ENCODE results near the gene RGS14.

Gene RGS14, protein sequence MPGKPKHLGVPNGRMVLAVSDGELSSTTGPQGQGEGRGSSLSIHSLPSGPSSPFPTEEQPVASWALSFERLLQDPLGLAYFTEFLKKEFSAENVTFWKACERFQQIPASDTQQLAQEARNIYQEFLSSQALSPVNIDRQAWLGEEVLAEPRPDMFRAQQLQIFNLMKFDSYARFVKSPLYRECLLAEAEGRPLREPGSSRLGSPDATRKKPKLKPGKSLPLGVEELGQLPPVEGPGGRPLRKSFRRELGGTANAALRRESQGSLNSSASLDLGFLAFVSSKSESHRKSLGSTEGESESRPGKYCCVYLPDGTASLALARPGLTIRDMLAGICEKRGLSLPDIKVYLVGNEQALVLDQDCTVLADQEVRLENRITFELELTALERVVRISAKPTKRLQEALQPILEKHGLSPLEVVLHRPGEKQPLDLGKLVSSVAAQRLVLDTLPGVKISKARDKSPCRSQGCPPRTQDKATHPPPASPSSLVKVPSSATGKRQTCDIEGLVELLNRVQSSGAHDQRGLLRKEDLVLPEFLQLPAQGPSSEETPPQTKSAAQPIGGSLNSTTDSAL

DNA sequence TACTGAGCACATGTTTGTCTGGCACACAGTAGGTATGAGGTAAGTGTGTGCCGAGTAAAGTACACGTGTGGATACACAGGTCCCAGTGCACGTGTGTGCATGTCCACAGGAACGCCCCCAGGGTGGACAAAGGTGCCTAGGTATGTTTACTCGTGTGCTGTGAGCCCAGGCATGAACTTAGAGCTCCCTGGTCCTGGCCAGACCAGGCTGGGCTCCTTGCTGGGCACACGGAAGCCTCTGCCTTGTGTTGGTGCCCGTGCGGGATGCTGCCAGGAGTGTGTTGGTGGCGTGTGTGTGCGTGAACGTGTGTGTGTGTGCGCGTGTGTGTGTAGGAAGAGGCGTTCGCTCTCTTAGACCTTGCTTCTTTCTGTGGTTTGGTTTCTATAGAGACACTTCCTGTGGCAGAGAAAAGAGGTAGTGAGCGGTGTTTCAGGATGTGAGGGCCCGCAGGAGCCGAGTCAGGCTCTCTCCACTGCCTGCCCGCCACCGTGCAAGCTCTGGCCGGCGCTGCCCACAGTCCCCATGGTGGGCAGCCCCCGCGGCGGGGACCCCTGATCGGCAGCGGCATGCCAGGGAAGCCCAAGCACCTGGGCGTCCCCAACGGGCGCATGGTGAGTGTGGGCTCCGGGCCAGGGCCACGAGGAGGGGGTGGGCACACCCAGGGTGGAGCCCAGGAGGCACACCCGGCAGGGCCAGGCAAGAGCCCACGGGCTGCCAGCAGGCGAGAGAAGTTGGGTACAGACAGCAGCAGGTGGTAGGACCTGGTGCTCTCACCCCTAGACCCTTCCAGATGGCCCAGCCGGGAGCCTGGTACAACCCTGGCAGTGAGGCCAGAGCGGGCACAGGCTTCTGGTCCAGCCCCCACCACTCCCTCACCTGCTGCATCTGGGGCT is at the start of gene RGS14:
Gene RGS14, plus strand, starts transcription at position 466 of the 893 bp plus-strand sequence. Its CDS starts 101 bp downstream, at position 567.
- FAIRE-seq (peak; percentile 94), DNase-seq (ENCODE audit: insufficient read length, low spot score) (peak; percentile 93)

DNA sequence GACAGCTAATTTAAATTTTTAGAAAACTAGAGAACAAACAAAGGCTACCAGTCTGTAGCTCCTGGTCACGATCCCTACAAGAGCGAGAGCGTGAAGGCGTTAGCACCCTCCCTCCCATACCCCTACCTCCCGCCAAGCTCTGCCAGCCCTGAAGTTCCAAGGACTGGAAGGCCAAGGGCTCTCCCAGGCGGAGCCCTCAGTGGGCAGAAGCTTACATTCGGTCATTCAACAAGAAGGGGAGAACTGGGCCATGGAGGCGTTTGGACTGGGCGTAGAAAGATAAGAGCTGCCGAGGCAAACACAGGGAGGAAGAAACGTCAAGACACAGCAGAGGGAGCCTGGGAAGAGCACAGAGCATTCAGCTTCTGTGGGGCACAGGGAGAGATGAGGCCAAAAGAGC is 49.0 kb upstream of the RGS14 start:
- no peak for DNase-seq (ENCODE audit: insufficient read length, low spot score)
- FAIRE-seq, result no peak

DNA sequence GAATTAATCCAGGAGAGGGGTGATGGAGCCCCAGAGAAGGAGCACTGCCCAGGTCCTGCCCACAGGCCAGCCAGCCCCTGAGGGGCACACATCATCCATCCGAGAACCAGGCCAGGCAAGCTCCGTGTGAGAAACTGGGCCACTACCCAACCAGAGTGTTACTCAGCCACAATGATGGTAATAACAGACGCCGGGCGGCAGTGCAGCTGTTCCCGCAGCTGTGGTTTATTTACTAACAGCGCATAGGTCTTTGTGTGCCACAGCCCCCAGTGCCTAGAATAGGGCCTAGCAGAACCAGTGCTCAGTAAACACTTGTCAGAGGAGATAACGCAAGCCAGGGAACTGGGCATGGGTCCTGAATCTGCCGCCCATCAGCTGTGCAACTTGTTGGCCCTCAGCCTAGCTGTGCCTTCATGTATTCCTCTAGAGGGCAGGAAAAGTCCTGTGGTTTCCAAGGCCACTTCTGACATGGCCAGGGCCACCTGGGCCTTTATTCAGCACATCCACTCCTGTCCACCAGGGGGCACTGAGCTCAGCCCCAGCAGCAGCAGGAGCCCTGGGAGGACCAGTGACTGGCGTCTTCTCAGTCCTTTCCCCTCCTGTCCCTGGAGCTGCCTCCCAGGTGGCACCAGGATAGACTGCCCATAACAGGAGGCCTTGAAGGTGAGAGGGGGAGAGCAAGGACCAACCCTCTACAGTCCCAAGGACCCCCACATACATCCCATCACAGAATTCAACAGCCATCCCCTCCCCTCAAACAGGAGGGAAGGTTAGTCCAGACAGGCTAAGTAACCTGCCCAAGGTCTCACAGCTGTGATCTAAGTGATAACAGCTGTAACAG is 48.2 kb upstream of the RGS14 start:
- DNase-seq (ENCODE audit: insufficient read length, low spot score), result no peak

DNA sequence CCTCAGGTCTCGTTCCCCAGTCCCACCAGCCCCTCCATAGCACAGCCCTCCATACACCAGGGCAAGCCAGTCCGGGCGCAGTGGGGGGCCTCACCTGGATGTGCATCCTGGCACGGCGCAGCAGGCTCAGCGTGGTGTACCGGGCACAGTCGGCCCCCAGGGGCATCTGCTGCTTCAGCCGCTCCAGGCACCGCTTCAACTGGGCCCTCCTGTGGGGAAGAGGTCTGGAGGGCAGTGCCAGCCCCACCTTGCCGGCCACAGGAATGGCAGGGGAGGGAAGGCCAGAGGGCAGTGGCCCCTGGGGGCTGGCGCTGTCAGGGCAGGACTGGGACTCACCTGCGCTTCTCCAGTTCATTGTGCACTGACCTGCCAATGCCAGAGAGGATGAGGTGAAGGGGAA is 47.4 kb upstream of the RGS14 start:
- DNase-seq (ENCODE audit: insufficient read length, low spot score) (no peak), FAIRE-seq (no peak)

More for the DNA sequence above, 48.2 kb upstream of the RGS14 start:
- FAIRE-seq, result peak; percentile 92

DNA sequence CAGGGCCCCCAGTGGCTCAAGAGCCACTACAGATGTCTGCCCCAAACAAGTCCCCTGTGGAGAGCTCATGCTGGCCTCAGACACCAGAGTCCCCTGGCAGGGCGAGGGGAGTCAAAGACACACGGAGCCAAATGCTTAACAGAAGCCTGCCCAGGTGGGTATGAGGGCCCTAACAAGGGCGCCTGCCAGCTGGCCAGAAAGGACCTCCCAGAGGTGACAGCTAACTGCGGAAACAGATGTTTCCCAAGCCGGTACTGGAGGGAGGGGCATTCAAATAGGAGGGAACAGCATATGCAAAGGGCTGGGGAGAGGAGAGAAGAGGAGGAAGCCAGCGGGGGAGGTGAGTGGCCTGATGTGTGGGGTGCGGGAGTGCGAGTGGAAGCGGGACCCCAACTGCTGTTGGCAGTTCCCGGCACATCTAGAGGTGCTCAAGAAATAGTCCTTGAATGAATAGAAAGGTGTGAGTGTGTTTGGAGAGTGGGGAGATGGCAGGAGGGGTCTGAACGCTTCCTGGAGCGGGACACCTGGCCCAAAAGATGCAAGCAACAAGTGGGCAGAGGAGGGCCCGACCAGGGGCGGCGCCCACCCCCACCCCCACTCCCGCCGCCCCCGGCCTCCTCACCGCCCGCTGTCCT is 46.9 kb upstream of the RGS14 start:
- DNase-seq (ENCODE audit: insufficient read length, low spot score) (peak; percentile 56), FAIRE-seq (peak; percentile 96)

DNA sequence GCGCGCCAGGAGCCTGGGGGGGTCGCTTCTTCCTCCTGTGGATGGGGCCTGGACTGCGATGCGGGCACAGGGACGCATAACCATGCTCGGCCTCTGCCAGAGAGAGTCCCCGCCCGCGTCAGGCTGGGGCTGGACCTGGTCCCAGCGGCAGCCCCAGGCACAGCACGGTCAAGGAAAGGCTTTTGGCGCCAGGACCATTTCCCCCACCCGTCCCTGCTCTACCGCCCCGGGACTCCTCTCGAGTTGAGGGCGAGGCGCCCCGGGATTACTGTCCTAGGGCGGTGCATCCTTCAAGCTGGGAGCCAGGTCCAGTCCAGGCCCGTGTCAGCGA is 46.4 kb upstream of the RGS14 start:
- DNase-seq (ENCODE audit: insufficient read length, low spot score), result no peak
- no peak for FAIRE-seq

DNA sequence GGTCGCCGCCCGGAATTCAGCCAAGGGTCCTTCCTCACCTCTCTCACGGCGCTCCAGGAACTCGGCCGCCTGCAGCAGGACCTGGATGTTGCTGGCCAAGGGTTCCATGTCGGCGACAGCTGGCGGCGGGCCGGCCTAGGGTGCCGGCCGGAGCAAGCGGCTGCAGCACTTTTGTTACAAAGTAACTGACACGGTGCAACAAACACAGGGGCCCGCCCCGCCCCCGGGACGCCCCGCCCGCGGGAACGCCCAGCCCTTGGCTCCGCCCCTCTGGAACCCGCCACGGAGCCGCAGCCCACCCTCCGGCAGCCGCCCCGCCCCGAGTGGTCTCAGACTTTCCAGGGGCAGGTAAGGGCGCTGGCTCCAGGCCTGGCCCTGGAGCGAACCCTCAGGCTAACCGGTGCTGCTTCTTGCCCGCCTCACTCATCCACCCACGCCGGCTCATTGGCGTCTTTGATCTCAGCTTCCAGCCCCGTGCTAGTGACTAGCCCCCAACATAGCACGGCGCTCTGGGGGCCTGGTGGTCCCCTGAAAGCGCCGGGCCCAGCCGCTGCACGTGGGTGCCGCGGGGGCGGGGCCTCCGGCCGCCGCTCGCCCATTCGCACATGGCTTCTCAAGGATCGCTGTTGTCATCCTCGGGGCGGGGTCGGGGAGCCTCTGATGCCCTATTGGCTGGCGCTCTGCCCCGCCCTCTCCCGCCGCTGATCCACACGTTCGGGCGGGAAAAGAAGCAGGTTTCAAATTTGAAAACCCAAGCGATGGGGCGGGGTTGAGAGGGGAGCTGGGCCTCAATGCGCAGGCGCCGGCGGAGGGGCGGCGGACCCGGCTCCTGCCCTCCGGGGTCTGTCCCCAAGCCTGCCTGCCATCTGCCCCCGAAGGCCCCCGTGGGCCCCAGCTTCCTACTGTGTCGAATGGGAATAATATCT is 45.7 kb upstream of the RGS14 start, which contains the start of gene MXD3:
Gene MXD3, minus strand, starts transcription at position 176 of the 926 bp plus-strand sequence. Its CDS starts 68 bp downstream, at position 108.
- peak; percentile 97 for FAIRE-seq
- peak; percentile 82 for DNase-seq (ENCODE audit: insufficient read length, low spot score)

DNA sequence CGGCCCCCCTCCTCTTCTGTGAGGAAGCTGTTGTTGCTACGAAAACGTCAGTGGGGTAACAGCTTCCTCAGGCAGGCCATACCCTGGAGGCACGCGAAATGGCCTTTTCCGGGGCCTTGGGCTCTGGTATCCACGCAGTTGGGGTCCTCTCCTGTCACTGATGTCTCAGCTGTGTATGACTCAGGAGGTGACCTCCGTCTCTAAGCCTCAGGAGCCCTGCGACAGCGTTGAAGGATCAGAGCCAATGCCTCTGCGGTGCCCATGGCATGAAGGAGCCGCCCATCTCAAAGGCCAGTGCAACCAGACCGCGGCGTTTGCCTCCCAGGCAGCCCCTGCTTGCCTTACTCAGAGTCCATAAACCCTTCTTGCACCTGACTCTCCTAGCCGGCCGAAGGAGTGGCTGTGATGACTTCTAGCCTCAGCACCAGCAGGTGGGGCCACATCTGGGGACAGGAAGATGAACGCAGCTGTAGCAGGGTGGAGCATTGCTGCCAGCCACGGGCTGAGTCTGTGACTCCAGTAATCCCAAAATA is 45.0 kb upstream of the RGS14 start:
- FAIRE-seq, result peak; percentile 85

DNA sequence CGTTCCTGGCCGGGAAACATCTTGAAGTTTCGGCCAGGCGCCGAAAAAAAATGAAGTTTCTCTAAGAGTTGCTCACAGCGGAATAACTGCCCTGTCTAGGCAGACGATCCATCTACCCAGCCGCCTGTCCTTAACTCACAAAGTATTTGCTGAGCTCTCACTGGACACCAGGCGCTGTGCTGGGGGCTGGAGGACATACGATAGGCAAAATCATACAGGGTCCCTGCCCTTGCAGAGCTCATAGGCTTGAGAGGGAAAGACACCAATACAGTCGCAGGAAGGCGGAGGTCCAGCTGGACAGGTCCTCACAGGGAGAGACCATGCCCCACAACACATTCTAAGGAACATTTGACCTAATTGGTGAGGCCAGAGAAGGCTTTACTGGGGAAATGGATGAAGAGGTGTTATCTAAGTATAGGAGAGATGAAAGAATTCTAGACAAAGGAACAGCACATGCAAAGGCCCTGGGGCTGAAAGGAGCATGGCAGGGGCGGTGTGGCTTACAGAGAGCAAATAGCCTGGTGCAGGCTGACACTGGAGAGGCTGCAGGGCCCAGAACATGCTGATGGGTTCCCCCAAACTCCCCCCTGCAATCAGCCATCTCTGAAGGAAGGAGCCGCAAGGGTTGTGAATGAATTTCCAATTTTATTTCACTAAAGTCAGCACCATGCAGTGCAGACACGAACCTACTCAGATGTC is 44.0 kb upstream of the RGS14 start:
- DNase-seq (ENCODE audit: insufficient read length, low spot score) (no peak), FAIRE-seq (no peak)

More for the DNA sequence above, 45.0 kb upstream of the RGS14 start:
- peak; percentile 56 for DNase-seq (ENCODE audit: insufficient read length, low spot score)

DNA sequence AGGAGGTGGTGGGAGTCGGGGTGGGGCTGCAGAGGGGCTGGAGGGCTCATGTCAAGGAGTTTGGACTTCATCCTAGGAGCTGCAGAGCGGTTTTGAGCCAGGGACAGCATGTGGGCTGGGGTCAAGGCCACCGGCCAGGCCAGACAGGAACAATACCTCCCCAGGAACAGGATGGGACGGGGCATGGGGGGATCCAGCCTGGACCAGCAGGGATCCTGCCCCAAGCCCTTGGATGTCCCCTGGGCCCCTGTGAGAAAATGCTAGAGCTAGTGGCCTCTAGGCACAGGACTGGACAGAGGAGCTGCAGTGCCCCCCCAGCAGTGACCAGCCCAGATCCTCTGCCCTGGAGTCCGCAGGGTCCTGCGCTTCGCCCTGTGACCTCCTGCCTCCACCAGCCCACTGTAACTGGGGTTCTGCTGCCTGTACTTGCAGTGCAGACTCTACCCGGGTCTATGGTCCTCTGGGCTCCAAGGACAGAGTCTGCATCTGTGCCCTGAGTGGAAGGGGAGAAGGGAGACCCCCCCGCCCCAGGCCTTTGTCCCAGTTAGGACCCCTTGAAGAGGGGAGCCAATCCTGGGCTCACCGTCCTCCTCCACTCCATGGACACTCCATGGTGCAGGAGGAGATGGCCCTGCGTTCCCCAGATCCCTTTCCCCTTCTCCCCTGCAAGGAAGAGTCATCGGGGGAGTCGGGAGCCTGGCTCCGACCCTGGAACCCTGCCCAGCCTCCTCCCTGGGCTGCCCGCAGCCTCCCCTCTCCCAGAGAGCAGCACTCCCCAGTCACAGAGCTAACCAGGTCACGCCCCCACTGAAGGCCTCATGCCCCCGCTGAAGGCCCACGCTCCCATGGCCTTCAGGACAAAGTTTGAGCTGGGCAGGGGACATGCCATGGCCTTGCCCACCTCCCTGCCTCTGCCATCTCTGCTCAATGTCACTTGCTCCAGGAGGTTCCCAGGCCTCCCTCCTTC is 43.1 kb upstream of the RGS14 start:
- FAIRE-seq (no peak), DNase-seq (ENCODE audit: insufficient read length, low spot score) (no peak)

DNA sequence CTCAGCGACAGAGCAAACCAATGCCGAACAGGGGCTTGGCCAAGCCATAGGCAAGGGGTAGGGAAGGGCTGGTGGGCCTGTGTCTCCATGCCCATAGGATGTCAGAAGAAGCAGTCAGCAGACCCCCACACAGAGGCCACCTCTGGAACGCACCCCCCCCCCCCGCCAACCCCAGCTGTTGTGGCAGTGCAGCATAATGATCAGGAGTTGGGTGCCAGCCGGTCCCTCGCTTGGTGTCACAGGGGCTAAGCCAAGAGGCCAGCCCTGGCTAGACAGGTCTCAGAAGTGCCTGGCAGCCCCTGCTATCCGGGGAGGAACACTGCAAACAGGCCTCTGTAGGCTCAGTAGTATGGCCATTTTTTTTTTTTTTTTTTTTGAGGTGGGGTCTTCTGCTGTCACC is 42.3 kb upstream of the RGS14 start:
- FAIRE-seq (no peak), DNase-seq (ENCODE audit: insufficient read length, low spot score) (no peak)

DNA sequence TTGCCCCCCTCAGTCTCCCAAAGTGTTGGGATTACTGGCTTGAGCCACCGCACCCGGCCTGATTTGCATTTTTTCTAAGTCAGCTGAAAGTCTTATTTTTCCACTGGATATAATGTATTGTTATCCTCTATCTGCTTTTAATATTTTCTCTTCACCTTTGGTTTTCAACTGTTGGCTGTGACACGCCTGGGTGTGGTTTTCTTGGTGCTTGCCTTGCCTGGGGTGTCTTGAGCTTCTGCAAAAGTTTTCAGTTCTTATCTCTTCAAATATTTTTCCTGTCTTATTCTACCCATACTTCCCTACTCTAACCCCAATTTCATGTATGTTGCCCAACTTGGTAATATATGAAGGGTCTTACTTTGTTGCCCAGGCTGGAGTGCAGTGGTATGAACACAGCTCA is 41.7 kb upstream of the RGS14 start:
- DNase-seq (ENCODE audit: insufficient read length, low spot score) (no peak), FAIRE-seq (no peak)

DNA sequence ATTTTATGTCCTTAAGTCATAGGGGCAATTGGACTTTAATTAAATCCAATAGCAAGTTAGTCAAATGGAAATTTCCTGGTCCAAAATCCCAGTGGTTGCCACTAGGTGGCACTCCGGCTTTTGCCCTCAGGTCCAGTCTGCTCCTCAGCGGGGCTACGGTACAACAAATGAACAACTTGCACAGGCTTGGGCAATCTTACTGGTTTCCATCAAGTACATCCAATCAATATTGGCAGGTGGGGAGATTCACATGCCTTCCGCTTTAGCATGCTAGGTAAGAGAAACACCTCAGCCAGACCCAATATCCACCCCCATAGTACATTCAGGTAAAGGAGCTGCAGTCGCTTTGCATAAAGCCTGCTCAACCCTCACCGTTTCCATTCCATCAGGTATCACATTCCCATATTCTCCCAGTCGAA is 39.8 kb upstream of the RGS14 start:
- no peak for DNase-seq (ENCODE audit: insufficient read length, low spot score)
- FAIRE-seq, result peak; percentile 90

DNA sequence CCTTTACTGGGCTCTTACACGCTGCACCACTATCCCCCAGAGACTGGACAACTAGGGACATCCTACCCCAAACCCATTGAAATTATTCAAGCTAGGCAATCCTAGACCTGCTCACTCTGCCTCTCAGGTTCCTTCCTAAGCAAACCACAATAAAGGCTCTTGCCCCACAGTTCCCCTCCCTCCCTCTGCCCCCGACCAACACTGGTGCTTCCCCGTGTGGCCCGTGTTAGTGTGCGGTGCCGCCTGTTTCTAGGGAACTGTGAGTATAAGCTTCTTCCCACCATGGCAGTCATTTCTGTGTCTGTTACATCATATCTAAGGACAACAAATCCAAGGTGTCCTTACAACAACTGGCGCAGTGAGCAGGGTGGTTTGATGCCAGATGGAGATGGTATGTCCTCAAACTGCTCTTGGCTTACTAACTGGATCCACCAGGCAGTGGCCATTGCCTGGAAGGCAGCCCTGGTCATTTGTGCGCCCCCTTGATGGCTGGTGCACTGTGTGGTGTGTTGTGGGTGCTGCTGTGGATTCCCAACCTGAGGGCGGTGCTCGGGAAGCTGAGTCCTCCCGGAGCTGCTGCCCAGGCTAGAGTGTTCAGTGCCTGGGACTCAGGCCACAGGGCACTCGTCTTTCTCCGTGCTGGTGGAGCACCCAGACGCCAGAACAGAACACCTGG is 37.7 kb upstream of the RGS14 start:
- DNase-seq (ENCODE audit: insufficient read length, low spot score), result no peak
- no peak for FAIRE-seq

DNA sequence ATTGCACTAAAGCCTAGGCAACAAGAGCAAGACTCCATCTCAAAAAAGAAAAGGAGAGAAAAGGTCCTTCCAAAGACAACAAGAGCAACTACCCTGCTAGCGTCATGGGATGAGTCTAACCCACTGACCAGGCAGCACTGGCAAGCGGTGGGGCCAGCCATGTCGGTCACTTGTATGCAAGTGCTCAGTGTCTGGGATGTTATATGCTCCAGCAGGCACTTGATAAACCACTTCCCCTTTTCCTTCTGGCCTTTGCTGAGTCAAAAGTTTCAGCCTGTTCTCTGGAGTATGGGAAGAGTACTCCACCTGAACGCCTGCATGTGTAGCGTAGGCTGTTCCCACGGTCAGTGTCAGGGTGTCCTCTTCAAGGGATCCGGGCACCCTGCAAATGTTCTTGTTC is 36.8 kb upstream of the RGS14 start:
- FAIRE-seq (peak; percentile 33), DNase-seq (ENCODE audit: insufficient read length, low spot score) (no peak)

DNA sequence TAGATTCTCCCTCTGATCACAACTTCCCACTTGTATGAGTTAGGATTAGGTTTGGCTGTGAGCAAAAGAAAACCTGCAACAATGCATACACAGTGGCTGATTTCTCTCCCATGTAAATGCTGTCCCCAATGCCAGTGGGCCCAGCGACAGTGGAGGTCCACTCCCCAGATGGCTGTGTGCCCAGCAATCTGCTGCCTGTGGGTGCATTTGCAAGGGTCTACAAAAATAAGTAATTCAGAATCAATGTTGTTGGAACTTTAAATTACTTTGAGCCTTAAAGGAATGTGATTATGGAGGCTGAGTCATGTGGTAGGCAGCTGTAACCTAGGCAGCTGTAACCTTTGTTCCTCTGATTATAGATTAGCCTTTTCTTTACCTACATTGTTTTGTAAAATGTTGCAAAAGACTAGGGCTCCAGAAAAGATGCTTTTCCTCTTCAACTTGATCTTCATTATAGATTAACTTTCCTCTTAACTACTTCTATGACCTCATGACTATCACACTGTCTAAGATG is 31.8 kb upstream of the RGS14 start:
- no peak for FAIRE-seq

More for the DNA sequence above, 31.8 kb upstream of the RGS14 start:
- no peak for DNase-seq (ENCODE audit: insufficient read length, low spot score)

All from GM19239 (cell line).